ENCODE measurements around the gene MYZAP.

Gene MYZAP

GRCh38 chr15:57681011-57681410, 89.3 kb downstream of the MYZAP start:
- Histone ChIP-seq H3K4me1 (ENCODE audit: insufficient read depth, low read length) (no peaks in the 10 kb centered on the region), H4K20me1 (ENCODE audit: insufficient read depth, low read length) (no peaks in the 10 kb centered on the region), H3K4me3 (ENCODE audit: low read depth in 1 of 2, low read length in 2 of 2) (no peak overlapping the region), H3K27me3 (ENCODE audit: insufficient read depth, low read length, poor library complexity) (no peaks in the 10 kb centered on the region), H3K27ac (ENCODE audit: low read length) (no peak overlapping the region), H3K4me2 (ENCODE audit: insufficient read depth, low read length) (no peak overlapping the region), H2AFZ (ENCODE audit: low read depth, low read length) (no peak overlapping the region), H3K9me3 (ENCODE audit: insufficient read depth, low read length, severe bottlenecking) (no peaks in the 10 kb centered on the region), H3K79me2 (ENCODE audit: insufficient read depth, low read length) (no peaks in the 10 kb centered on the region), H3K36me3 (ENCODE audit: insufficient read depth, low read length) (no peaks in the 10 kb centered on the region), H3K9ac (ENCODE audit: low read depth, low read length) (no peak overlapping the region)
- TF ChIP-seq, protein P1, sequence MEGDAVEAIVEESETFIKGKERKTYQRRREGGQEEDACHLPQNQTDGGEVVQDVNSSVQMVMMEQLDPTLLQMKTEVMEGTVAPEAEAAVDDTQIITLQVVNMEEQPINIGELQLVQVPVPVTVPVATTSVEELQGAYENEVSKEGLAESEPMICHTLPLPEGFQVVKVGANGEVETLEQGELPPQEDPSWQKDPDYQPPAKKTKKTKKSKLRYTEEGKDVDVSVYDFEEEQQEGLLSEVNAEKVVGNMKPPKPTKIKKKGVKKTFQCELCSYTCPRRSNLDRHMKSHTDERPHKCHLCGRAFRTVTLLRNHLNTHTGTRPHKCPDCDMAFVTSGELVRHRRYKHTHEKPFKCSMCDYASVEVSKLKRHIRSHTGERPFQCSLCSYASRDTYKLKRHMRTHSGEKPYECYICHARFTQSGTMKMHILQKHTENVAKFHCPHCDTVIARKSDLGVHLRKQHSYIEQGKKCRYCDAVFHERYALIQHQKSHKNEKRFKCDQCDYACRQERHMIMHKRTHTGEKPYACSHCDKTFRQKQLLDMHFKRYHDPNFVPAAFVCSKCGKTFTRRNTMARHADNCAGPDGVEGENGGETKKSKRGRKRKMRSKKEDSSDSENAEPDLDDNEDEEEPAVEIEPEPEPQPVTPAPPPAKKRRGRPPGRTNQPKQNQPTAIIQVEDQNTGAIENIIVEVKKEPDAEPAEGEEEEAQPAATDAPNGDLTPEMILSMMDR (IDR thresholded peaks at IDR 0.05; ENCODE audit: borderline replicate concordance, extremely low read depth, low read length, poor library complexity, severe bottlenecking): no peak
- no peak for TF ChIP-seq EZH2 (IDR thresholded peaks at IDR 0.05; ENCODE audit: borderline replicate concordance, low read depth, low read length, severe bottlenecking)
- DNase-seq (no peak), ATAC-seq (ENCODE audit: insufficient read depth, low read depth) (no peak)

DNA sequence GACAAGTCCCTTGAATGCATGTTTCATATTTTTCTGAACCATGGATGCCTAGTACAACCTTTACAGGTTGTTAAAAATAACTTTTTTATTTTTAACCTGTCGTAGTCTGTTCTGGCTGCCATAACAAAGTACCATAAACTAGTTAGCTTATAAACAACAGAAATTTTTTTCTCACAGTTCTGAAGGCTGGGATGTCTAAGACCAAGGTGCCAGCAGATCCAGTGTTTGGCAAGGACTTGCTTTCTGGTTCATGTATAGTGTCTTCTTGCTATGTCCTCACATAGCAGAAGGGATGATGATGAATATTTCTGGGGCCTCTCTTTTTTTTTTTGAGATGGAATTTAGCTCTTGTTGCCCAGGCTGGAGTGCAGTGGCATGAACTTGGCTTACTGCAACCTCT, 91.8 kb downstream of the MYZAP start:
- no peak for TF ChIP-seq EZH2 (IDR thresholded peaks at IDR 0.05; ENCODE audit: borderline replicate concordance, low read depth, low read length, severe bottlenecking)
- TF ChIP-seq, protein P1 (IDR thresholded peaks at IDR 0.05; ENCODE audit: borderline replicate concordance, extremely low read depth, low read length, poor library complexity, severe bottlenecking): no peak
- H3K36me3 ChIP-seq (ENCODE audit: insufficient read depth, low read length): no peaks in the 10 kb centered on the region
- no peaks in the 10 kb centered on the region for H3K79me2 ChIP-seq (ENCODE audit: insufficient read depth, low read length)
- H3K9ac ChIP-seq (ENCODE audit: low read depth, low read length): no peak overlapping the region
- no peak overlapping the region for H2AFZ ChIP-seq (ENCODE audit: low read depth, low read length)
- H3K27ac ChIP-seq (ENCODE audit: low read length): no peak overlapping the region
- no peaks in the 10 kb centered on the region for H3K4me1 ChIP-seq (ENCODE audit: insufficient read depth, low read length)
- H3K9me3 ChIP-seq (ENCODE audit: insufficient read depth, low read length, severe bottlenecking): no peaks in the 10 kb centered on the region
- DNase-seq (no peak), ATAC-seq (ENCODE audit: insufficient read depth, low read depth) (no peak)
- no peaks in the 10 kb centered on the region for H3K27me3 ChIP-seq (ENCODE audit: insufficient read depth, low read length, poor library complexity)
- no peak overlapping the region for H3K4me2 ChIP-seq (ENCODE audit: insufficient read depth, low read length)
- no peak overlapping the region for H3K4me3 ChIP-seq (ENCODE audit: low read depth in 1 of 2, low read length in 2 of 2)
- H4K20me1 ChIP-seq (ENCODE audit: insufficient read depth, low read length): no peaks in the 10 kb centered on the region

DNA sequence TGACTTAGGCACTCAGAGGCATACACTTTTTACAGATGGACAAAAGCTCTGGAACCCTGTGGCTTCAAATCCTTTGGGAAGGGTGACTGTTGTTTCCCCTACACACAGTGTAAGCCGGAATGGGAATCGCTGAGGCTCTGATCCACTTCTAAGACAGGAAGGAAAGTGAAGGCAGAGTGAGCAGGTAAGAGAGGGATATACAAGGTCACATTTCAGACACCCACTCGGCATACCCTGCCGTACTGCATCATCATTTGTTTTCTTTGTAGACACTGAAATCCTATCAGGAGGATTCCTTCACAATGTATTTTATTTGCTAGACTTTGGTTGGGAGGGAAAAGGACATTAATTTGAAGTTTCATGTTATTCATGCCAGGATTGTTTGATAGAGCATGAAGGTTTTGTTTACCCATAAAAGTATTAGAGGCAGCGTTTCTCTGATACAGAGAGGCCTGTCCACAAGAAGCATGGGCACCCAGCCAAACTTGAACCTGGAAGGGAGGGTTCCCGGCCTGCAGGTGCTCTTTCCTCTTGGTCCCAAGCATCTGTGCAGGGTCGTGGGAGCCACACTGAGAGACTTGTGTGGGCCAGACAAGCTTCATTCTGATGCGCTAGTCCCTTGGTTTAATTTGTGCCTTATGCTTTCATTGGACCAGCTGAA, 92.9 kb downstream of the MYZAP start:
- ATAC-seq (ENCODE audit: insufficient read depth, low read depth): no peak
- no peak overlapping the region for H3K4me3 ChIP-seq (ENCODE audit: low read depth in 1 of 2, low read length in 2 of 2)
- no peak for TF ChIP-seq EZH2 (IDR thresholded peaks at IDR 0.05; ENCODE audit: borderline replicate concordance, low read depth, low read length, severe bottlenecking)
- TF ChIP-seq, protein P1 (IDR thresholded peaks at IDR 0.05; ENCODE audit: borderline replicate concordance, extremely low read depth, low read length, poor library complexity, severe bottlenecking): no peak

More for the DNA sequence above, 92.9 kb downstream of the MYZAP start:
- Histone ChIP-seq H3K4me2 (ENCODE audit: insufficient read depth, low read length) (no peak overlapping the region), H3K9me3 (ENCODE audit: insufficient read depth, low read length, severe bottlenecking) (no peaks in the 10 kb centered on the region), H4K20me1 (ENCODE audit: insufficient read depth, low read length) (no peaks in the 10 kb centered on the region), H3K9ac (ENCODE audit: low read depth, low read length) (no peak overlapping the region), H3K27me3 (ENCODE audit: insufficient read depth, low read length, poor library complexity) (no peaks in the 10 kb centered on the region), H3K36me3 (ENCODE audit: insufficient read depth, low read length) (no peaks in the 10 kb centered on the region), H2AFZ (ENCODE audit: low read depth, low read length) (no peak overlapping the region), H3K27ac (ENCODE audit: low read length) (no peak overlapping the region), H3K4me1 (ENCODE audit: insufficient read depth, low read length) (no peaks in the 10 kb centered on the region), H3K79me2 (ENCODE audit: insufficient read depth, low read length) (no peaks in the 10 kb centered on the region)
- no peak for DNase-seq
